HG02763 (cell line): ENCODE results near the gene EFNA3.

Experiments
- ATAC-seq: cut with Tn5 transposase; IDR thresholded peaks from one replicate; pipeline ENCODE4 v1.9.1; 2021; ENCODE audit warnings: mild to moderate bottlenecking, moderate library complexity; ENCODE audit not compliant: unreplicated experiment

Gene EFNA3

DNA sequence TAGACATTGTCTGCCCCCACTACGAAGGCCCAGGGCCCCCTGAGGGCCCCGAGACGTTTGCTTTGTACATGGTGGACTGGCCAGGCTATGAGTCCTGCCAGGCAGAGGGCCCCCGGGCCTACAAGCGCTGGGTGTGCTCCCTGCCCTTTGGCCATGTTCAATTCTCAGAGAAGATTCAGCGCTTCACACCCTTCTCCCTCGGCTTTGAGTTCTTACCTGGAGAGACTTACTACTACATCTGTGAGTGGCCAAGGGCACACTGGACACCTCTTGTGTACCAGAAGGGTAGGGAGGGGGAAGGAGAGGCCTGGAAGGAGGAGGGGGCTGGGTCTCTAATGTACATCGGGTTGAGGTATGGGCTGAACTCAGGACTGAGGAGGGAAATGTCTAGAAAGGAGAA, 11.9 kb upstream of the EFNA3 start:
- ATAC-seq: no peak

DNA sequence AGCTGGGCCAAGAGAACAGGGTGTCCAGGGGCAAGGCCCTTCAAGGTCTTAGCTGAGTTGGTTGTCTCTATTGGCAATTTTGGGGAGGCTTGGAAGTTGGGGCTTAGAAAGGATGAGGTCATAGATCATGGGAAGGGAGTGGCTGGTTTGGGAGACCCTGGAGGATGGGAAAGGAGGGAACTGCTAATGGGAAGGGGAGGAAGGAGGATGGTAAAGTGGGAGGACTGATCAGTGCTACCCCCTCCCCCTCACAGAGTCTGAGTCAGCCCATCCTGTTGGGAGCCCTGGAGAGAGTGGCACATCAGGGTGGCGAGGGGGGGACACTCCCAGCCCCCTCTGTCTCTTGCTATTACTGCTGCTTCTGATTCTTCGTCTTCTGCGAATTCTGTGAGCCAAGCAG, 10.0 kb upstream of the EFNA3 start:
- no peak for ATAC-seq

DNA sequence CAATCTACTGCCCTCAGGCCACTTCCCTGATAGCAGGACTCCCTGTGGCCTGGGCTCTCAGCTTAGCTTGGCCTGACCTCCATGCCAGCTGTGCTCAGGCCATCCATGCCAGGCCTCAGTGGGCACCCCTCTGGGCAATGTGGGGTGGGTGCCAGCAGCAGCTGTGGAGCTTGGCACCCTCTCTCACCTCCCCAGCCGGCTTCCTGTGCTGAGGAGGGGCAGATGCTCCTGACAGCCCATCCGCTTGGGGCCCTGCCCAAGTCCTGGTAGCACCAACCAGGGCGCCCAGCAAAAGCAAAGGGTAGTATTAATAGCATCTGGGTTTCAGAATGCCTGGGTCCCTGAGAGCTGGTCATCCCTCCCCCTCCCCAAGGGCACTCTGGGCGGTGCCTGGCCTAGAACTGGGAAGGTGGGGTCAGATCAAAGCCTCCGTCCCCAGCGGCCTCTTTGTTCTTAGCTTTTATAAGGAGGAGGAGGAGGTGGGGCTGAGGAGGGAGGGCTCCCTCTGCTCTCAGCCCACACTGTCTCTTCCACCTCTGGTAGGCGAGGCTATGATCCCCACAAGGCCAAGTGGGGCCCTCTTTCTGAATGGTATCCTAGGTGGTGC, 9.0 kb upstream of the EFNA3 start:
- ATAC-seq: no peak

DNA sequence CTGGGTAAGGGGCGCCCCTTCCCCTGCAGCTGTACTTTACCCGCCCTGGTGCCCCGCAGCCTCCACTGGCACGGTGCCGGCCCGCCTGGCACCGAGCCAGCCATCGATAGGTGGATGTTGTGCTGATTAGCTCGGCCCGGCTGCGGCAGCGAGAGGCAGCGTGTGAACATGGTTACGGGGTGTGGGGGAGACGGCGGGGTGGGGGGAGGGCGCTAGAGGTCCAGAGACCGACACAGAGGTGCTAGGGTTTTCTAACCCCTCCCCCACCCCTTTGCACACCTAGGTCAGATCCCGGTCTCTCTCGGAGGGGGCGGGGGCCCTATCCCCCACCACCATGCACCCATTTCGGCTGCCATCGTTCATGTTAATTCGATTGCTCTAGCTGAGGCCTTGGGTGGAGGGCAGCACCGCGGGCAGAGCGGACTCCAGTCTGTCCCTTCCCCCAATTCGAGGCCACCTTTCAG, 8.4 kb upstream of the EFNA3 start:
- ATAC-seq: no peak

DNA sequence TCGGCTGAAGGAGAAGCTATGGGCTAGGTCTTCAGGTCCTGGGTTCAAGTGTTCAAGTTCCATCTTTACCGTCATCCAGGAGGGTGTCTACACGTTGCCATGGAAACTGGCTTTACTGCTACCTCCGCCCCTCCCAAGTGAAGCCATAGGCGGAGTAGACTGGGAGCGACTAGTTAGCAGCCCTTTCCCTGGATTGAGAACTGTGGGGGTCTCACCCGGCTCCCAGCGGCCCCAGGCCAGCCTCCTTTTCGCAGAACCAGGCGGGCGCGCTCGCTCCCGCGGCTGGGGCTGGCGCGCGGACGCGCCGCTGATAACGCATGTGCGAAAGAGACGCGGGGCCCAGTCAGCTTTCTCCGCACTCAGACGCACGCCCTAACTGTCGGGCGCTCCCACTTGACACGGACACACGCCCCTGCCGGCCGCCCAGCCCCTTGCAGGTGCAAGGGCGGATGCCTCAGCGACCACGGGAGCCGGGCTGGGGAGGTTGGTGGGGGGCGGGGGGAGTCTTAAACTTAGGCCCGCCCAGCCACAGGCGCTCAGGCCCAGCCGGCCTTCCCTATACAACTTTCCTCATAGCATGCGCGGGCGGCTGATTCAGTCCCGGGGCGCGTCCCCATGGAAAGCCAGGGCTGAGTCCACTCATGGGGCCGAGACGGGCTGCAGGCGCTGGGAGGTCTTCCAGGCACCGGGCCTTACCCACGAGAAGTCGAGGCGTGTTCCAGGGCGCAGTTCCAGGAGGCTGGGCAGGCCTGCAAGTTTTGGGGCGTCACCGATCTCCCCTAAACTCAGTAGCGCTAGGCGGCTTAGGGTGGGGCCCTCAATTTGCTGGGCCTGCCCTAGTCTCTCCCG, 7.7 kb upstream of the EFNA3 start:
- ATAC-seq: no peak

DNA sequence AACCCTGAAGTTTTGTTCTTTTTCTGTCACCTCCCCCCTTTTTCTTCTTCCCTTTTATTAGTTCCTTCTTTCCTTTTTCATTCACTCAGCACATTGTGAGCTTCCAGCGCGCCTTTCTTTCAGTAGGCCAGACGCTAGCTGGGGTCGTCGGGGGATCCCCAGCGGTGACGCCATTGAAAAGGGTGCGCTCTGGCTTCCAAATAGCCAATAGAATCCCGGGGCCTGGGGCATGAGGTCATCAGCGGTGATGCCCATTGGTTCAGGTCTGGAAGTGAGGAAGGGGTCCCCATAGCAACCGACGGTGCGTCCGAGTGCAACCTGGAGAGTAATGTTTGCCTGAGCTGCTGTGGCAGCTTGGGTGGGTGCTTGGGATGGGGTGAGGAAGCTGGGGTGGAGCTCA, 6.9 kb upstream of the EFNA3 start:
- ATAC-seq: no peak

DNA sequence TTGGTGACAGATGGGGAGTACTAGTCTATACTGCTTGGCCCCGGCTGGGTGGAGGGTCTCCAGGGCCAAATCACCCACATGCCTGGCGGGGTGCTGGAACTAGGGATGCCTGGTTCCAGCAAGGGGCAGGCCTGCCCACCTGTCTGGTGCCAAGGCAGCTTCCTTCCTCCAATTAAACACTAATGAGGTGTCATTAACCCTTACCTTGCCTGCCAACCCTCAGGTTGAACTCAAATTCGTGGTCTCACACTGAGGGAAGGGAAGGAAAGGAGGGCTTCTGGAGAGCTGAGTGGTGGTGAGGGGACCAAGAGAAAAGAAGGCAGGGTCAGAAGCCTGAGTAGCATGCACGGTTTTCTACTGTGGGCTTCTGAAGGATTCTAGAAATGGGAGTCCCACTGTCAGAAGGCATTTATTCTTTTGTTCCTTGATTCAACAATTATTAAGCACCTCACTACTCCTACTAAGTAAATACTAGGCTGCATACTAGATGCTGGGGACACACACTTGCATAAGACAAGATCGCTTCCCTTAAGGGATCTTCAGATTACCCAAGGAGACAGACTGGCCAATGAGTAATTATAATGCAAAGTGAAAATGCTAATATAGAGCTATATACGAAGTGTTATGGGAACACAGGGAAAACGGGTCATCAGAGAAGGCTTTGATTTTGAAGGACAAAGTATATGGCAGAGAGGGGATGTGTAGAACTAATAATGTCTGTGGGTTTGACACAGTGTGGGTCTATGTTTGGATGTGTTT, 5.9 kb upstream of the EFNA3 start:
- ATAC-seq: no peak

- no peak for ATAC-seq
Observed at GRCh38 chr1:155073377-155074242, 5.0 kb upstream of the EFNA3 start.

DNA sequence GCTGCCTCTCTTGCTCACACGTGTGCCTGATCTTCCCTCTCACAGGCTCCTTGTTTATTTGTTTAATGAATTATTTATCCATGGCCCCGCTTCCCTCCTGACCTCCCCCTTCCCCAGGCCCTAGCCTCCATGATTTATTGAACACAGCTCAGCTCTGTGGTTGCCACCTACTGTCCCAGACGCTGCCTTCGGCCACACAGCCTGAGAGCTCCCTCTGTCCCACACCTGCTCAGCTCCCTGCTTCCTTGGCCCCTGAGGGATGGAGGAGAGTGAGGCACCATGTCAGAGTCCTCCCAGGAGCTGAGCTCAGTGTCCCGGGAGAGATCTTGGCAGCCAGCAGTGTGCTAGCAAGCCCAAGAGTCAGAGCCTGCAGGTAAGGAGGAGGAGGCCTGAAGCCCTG, 3.1 kb upstream of the EFNA3 start:
- no peak for ATAC-seq

DNA sequence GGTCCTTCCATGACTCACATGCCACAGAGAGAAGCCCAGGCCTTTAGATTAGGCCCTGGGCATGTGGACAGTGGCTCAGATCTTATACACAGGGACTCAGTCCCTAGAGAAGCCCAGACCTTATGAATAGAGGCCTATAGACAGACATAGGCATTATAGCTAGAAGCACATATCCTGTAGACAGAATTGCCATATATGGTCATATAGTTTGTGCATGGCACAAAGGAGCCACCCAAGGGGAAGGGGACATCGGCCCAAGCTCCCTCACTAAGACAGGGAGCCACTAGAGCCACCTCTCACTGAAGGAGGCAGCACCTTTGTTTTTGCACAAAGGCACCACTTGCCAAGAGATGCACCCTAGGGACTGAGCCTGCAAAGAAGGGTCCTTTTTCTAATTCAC, 2.3 kb upstream of the EFNA3 start:
- no peak for ATAC-seq

- no peak for ATAC-seq
Observed at GRCh38 chr1:155077346-155077745, 1.3 kb upstream of the EFNA3 start.

DNA sequence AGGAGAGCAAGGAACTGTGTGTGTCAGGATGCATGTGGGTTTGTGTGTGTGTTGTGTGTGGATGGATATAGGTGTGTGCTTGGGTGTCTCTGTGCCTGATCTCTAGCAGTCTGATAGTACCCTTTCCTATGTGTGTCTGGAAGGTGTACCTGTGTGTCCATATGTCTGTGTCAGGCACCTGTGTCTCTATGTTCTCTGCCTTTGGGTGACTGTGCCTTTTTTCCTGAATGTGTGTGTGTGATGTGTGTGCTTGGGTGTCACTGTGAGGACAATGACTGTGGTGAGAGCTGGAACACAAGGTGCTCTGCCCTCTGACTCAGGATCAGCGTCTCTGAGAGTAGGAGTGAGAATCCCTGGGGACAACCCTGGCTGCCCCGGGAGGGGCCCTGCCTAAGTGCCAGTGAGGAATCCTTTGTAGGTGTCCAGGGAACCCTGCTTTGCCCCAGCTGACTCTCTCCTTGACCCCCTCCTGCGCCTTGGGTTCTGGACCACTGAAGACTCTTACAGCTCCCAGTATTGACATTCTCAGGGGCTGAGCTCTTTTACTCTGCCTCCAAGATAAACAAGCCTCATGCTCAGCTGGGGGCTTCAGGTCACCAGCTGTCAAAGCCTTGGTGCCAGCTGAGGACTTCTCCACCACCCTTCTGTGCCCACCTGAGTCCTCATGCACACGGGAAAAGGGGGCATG, 735 bp upstream of the EFNA3 start:
- no peak for ATAC-seq

DNA sequence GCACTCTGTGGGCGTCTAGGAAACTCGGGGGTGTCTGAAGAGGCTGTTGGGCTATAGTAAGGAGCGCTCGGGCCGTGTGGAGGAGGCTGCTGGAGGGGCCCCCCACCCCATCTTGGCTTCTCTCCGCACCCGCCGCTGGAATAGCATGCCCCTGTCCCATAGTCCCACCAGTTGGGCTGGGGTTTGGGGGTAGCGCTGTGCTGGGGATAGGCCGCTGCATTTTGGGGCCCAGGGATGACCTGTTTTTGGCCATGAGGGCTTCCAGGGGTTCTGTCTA, 511 bp downstream of the EFNA3 start:
- ATAC-seq: no peak

- no peak for ATAC-seq
Observed at GRCh38 chr1:155079487-155080311, 1.1 kb downstream of the EFNA3 start.

- no peak for ATAC-seq
Observed at GRCh38 chr1:155080312-155081228, 1.9 kb downstream of the EFNA3 start.

GRCh38 chr1:155081472-155082300, 3.0 kb downstream of the EFNA3 start:
- ATAC-seq: no peak

GRCh38 chr1:155082301-155083051, 3.8 kb downstream of the EFNA3 start:
- ATAC-seq: no peak
